ENCODE measurements around the gene ZNF782. TPM values are rescaled to one million over a fixed set of nuclear protein-coding genes. Genes with fewer than 3 reads are reported as not detected.

The ZNF782 gene
- total RNA-seq, 1 experiment from 2014 or later: 8.1 TPM

DNA sequence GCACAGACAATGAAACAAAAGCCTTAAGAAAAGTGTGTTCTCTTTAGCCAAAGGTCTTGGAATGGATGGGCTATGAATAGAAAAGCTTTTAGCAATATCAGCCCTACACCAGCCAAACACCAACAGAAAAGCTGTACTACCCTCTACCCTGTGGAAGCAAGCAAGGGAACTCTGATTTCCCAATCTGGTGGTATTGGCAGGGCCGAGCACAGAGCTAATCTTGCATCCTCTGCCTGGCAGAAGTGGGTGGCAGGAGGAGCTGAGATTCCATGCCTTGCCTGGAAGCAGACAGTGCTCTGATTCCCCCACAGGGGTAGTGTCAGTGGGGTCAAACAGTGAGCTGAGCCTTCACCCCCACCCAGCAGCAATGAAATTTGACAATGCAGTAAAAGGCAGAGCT, 29.6 kb upstream of the ZNF782 start:
- POLR2A ChIA-PET: no interaction called here
- no peak for DNase-seq
- Histone ChIP-seq H3K27me3 (replicated peaks; ENCODE audit: control insufficient read depth, insufficient read depth, low read length) (no peaks in the 10 kb centered on the region), H3K9me3 (no peaks in the 10 kb centered on the region), H3K4me3 (ENCODE audit: low read depth, low read length) (no peak overlapping the region), H3K36me3 (ENCODE audit: control insufficient read depth, insufficient read depth, low read length) (no peaks in the 10 kb centered on the region), H3K4me1 (peaks cover 5% of the 10 kb centered on the region; the same call in 1 of the 2 replicates)
- no peaks in the 10 kb centered on the region for H3K9me3 Mint-ChIP-seq (ENCODE audit: unreplicated experiment)
- CTCF ChIA-PET: interaction anchor here (1.5 kb wide), 1 partner anchor 8 kb away, joined by 7 read pairs; no protein-coding TSS in a partner anchor
- no peak overlapping the region for H3K4me3 Mint-ChIP-seq (ENCODE audit: unreplicated experiment)
- intact Hi-C loops (cut with micrococcal nuclease; ENCODE audit: unreplicated experiment): no loop called here
- BruUV-seq (replicated peaks): no TSS peak
- TF ChIP-seq, protein P1, sequence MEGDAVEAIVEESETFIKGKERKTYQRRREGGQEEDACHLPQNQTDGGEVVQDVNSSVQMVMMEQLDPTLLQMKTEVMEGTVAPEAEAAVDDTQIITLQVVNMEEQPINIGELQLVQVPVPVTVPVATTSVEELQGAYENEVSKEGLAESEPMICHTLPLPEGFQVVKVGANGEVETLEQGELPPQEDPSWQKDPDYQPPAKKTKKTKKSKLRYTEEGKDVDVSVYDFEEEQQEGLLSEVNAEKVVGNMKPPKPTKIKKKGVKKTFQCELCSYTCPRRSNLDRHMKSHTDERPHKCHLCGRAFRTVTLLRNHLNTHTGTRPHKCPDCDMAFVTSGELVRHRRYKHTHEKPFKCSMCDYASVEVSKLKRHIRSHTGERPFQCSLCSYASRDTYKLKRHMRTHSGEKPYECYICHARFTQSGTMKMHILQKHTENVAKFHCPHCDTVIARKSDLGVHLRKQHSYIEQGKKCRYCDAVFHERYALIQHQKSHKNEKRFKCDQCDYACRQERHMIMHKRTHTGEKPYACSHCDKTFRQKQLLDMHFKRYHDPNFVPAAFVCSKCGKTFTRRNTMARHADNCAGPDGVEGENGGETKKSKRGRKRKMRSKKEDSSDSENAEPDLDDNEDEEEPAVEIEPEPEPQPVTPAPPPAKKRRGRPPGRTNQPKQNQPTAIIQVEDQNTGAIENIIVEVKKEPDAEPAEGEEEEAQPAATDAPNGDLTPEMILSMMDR (IDR thresholded peaks at IDR 0.05; ENCODE audit: insufficient read depth in 1 of 2, low read depth in 1 of 2, low read length in 1 of 2, severe bottlenecking in 1 of 2, unreplicated experiment in 1 of 2): no peak
- peaks cover 3% of the 10 kb centered on the region for H3K27me3 Mint-ChIP-seq (ENCODE audit: insufficient read depth, unreplicated experiment)
- H3K36me3 Mint-ChIP-seq (ENCODE audit: insufficient read depth, unreplicated experiment): no peaks in the 10 kb centered on the region
- H3K27ac Mint-ChIP-seq (ENCODE audit: unreplicated experiment): no peak overlapping the region
- H3K4me1 Mint-ChIP-seq (ENCODE audit: low read depth, unreplicated experiment): no peaks in the 10 kb centered on the region

DNA sequence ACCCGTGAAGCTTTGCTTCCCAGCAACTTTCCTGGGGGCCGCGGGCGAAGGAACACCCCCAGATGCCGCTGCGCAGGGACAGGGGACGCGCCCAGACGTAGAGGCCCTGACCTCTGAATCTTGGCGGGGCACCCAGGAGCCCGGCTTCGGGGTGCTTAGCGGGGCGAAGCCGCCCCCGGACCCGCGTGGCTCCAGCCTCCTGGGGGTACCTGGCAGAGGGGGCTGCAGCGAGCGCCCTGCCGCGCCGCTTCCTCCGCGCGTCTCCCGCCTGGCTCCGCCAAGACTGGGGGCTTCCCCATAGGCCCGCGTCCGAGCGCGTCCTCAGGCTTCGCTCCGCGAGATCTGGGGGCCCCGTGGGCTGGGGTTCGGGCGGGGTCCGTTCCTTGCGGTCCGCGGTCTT, 23.0 kb upstream of the ZNF782 start:
- H3K4me1 ChIP-seq: 0 out of 2 replicates have a peak, but pooled peaks cover 4% of the 10 kb centered on the region
- ChIA-PET CTCF (no interaction called here), POLR2A (no interaction called here)
- H3K27me3 Mint-ChIP-seq (ENCODE audit: insufficient read depth, unreplicated experiment): peaks cover 3% of the 10 kb centered on the region
- intact Hi-C loops (cut with micrococcal nuclease; ENCODE audit: unreplicated experiment): no loop called here
- no peaks in the 10 kb centered on the region for H3K27me3 ChIP-seq (replicated peaks; ENCODE audit: control insufficient read depth, insufficient read depth, low read length)
- H3K4me3 ChIP-seq (ENCODE audit: low read depth, low read length): no peak overlapping the region
- no peaks in the 10 kb centered on the region for H3K36me3 ChIP-seq (ENCODE audit: control insufficient read depth, insufficient read depth, low read length)
- no peak overlapping the region for H3K4me3 Mint-ChIP-seq (ENCODE audit: unreplicated experiment)
- peaks cover 8% of the 10 kb centered on the region for H3K36me3 Mint-ChIP-seq (ENCODE audit: insufficient read depth, unreplicated experiment)
- TF ChIP-seq, protein P1 (IDR thresholded peaks at IDR 0.05; ENCODE audit: insufficient read depth in 1 of 2, low read depth in 1 of 2, low read length in 1 of 2, severe bottlenecking in 1 of 2, unreplicated experiment in 1 of 2): no peak
- DNase-seq: no peak
- H3K27ac Mint-ChIP-seq (ENCODE audit: unreplicated experiment): no peak overlapping the region
- peaks cover 7% of the 10 kb centered on the region for H3K4me1 Mint-ChIP-seq (ENCODE audit: low read depth, unreplicated experiment)
- no TSS peak for BruUV-seq (replicated peaks)
- no peaks in the 10 kb centered on the region for H3K9me3 ChIP-seq
- no peaks in the 10 kb centered on the region for H3K9me3 Mint-ChIP-seq (ENCODE audit: unreplicated experiment)

DNA sequence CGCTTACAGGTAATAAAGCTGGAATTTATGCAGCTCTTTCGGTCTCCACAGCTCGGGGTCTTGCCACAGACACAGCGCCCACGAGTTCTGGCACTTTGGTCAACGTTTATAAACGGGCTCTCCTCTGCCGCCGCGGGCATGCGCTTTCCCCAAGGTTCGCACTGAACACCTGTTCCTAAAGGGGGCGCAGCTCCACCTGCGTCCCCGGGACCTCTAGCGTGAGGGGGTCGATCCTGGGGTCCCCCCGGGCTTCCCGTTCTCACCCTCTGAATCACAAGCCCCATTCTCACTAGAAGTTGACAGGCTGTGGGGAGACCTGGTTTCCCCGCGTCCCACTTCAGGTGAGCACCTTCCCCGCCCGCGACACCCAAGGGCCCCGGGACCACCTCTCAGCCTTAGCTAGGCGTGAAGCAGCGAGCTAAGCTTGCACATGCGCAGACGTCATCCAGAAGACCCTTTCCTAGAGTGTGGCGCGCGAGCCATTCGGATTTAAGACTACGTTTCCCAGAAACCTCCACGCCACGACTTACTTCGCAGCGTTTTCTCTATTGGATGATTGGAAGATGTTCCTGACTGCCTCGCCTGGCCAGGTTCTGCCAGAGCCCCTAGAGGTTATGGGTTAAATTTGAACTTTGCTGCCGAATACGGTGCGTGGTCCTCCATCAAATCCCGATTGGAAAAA, 21.3 kb upstream of the ZNF782 start:
- ChIA-PET CTCF (interaction anchor here (0.6 to 2.8 kb wide), 12 partner anchors 9 to 723 kb away, joined by 3 to 42 read pairs (median 4); partner anchors contain the start of gene ZNF782), POLR2A (interaction anchor here (1.2 to 2.3 kb wide), 2 partner anchors 19 to 758 kb away, joined by 8 to 9 read pairs; partner anchors contain the start of genes NCBP1 and TSTD2)
- Mint-ChIP-seq H3K4me3 (ENCODE audit: unreplicated experiment) (peak overlapping the region; percentile 99), H3K36me3 (ENCODE audit: insufficient read depth, unreplicated experiment) (peaks cover 8% of the 10 kb centered on the region), H3K9me3 (ENCODE audit: unreplicated experiment) (no peaks in the 10 kb centered on the region), H3K27ac (ENCODE audit: unreplicated experiment) (peak overlapping the region; percentile 90), H3K4me1 (ENCODE audit: low read depth, unreplicated experiment) (peaks cover 7% of the 10 kb centered on the region), H3K27me3 (ENCODE audit: insufficient read depth, unreplicated experiment) (no peaks in the 10 kb centered on the region)
- Histone ChIP-seq H3K27me3 (replicated peaks; ENCODE audit: control insufficient read depth, insufficient read depth, low read length) (no peaks in the 10 kb centered on the region), H3K4me1 (0 out of 2 replicates have a peak, but pooled peaks cover 4% of the 10 kb centered on the region), H3K9me3 (no peaks in the 10 kb centered on the region), H3K4me3 (ENCODE audit: low read depth, low read length) (peak overlapping the region; percentile 52), H3K36me3 (ENCODE audit: control insufficient read depth, insufficient read depth, low read length) (no peaks in the 10 kb centered on the region)
- no TSS peak for BruUV-seq (replicated peaks)
- intact Hi-C loops (cut with micrococcal nuclease; ENCODE audit: unreplicated experiment): loop anchor here (1.0 kb wide), 2 partner anchors 19 to 234 kb away; no protein-coding TSS in a partner anchor
- peak; percentile 93 to 96 for DNase-seq
- TF ChIP-seq, protein P1 (IDR thresholded peaks at IDR 0.05; ENCODE audit: insufficient read depth in 1 of 2, low read depth in 1 of 2, low read length in 1 of 2, severe bottlenecking in 1 of 2, unreplicated experiment in 1 of 2): peak; percentile 62 to 72

Measured in Caco-2 (cell line).